GM12878 (cell line): ENCODE measurements around the gene FAM50A. TPM values are rescaled to one million over a fixed set of nuclear protein-coding genes. Genes with fewer than 3 reads are reported as not detected.

ENCODE experiments used
- ATAC-seq: fragments of 200-7000 bp; cut with Tn5 transposase; 3 replicates; pipeline ENCODE4 v1.9.1; 2020; ENCODE audit warnings: mild to moderate bottlenecking, moderate library complexity
- BruUV-seq: library from RNA; stranded (reverse); fragments of 400-500 nt; replicated peaks from 2 replicates; lab custom pipeline; 2021; lab: Mats Ljungman, UMichigan
- CTCF ChIA-PET: fragments of 300-600 bp; sonication (Branson Sonifier 250); formaldehyde crosslinking; extraction: SDS; loops from one replicate; lab custom pipeline; 2021; ENCODE audit warnings: inconsistent platforms; lab: Yijun Ruan, JAX
- POLR2A ChIA-PET: fragments of 350-600 bp; formaldehyde crosslinking; extraction: SDS; loops from one replicate; lab custom pipeline; 2021; ENCODE audit warnings: inconsistent platforms; lab: Charles Lee
- RAD21 ChIA-PET: fragments of 300-600 bp; sonication (Branson Sonifier 250); formaldehyde crosslinking; loops from one replicate; lab custom pipeline; 2023; ENCODE audit warnings: antibody characterized with exemption; ENCODE audit not compliant: unreplicated experiment; lab: Charles Lee
- SMC1A ChIA-PET: fragments of 300-600 bp; sonication (Branson Sonifier 250); formaldehyde crosslinking; loops from one replicate; lab custom pipeline; 2023; ENCODE audit not compliant: unreplicated experiment, uncharacterized antibody; lab: Charles Lee
- DNase-seq: peaks from one replicate; pipeline ENCODE4 v3.0.0-alpha.2; 2011; ENCODE audit warnings: low read depth, low spot score
- FAIRE-seq: peaks from 3 replicates; lab custom pipeline; 2011; peaks lifted over from hg19 to GRCh38; lab: Jason Lieb, UNC
- H2AFZ ChIP-seq: 2 replicates; pipeline ENCODE4 v1.6.0; 2011; ENCODE audit warnings: low read depth, low read length, control low read depth; ENCODE audit not compliant: control insufficient read depth
- H3K27ac ChIP-seq: 2 replicates; pipeline ENCODE4 v1.5.1; 2011; ENCODE audit warnings: control low read depth; ENCODE audit not compliant: control insufficient read depth, insufficient read depth
- H3K27me3 ChIP-seq, 2 experiments: replicated peaks in 1 of 2; 2 replicates each; pipeline versions ENCODE4 v1.6.0 to v1.6.1; 2011; ENCODE audit warnings: low read length in 1 of 2; ENCODE audit not compliant: control insufficient read depth in 2 of 2, insufficient read depth in 2 of 2
- H3K36me3 ChIP-seq, 2 experiments: 2 replicates each; pipeline ENCODE4 v1.5.1; 2011; ENCODE audit warnings: low read length in 1 of 2; ENCODE audit not compliant: control insufficient read depth in 2 of 2, insufficient read depth in 2 of 2
- H3K4me1 ChIP-seq: 2 replicates; pipeline ENCODE4 v1.6.1; 2011; ENCODE audit warnings: mild to moderate bottlenecking, low read length, moderate library complexity, mixed read lengths; ENCODE audit not compliant: control insufficient read depth, insufficient read depth
- H3K4me2 ChIP-seq: 2 replicates; pipeline ENCODE4 v1.6.0; 2011; ENCODE audit warnings: control low read depth; ENCODE audit not compliant: control insufficient read depth, insufficient read depth
- H3K4me3 ChIP-seq: fragments of 200-600 bp; sonication (generic); 2 replicates; pipeline ENCODE4 v1.5.1; 2016
- H3K79me2 ChIP-seq: 2 replicates; pipeline ENCODE4 v1.6.0; 2011; ENCODE audit warnings: low read length; ENCODE audit not compliant: control insufficient read depth, insufficient read depth
- H3K9ac ChIP-seq: 2 replicates; pipeline ENCODE4 v1.8.0; 2011; ENCODE audit warnings: low read length, control low read depth, mixed read lengths; ENCODE audit not compliant: control insufficient read depth, insufficient read depth
- H3K9me3 ChIP-seq: replicated peaks from 3 replicates; pipeline ENCODE4 v1.5.1; 2011; ENCODE audit warnings: mild to moderate bottlenecking, low read length; ENCODE audit not compliant: control insufficient read depth, insufficient read depth
- H4K20me1 ChIP-seq: 2 replicates; pipeline ENCODE4 v1.6.0; 2011; ENCODE audit not compliant: control insufficient read depth, insufficient read depth
- ATF2 ChIP-seq: IDR thresholded peaks from 2 replicates; pipeline ENCODE4 v1.6.1; 2012; ENCODE audit warnings: low read length, inconsistent platforms
- CHD4 ChIP-seq: fragments of 200-600 bp; sonication (generic); IDR thresholded peaks from 2 replicates; pipeline ENCODE4 v1.6.1; 2016; ENCODE audit warnings: mild to moderate bottlenecking
- ESRRA ChIP-seq: IDR thresholded peaks from 2 replicates; pipeline ENCODE4 v1.6.1; 2012; ENCODE audit warnings: mild to moderate bottlenecking, low read length, improper control_type of control experiment
- HCFC1 ChIP-seq: fragments of 150-350 bp; IDR thresholded peaks from 2 replicates; pipeline ENCODE4 v1.6.1; 2014; ENCODE audit warnings: low read length
- HDAC6 ChIP-seq: fragments of 200-600 bp; sonication (generic); IDR thresholded peaks from one replicate; pipeline ENCODE4 v1.8.0; 2017; ENCODE audit warnings: antibody characterized with exemption; ENCODE audit not compliant: unreplicated experiment
- IKZF2 ChIP-seq, 2 experiments: fragments of 450-650 bp; IDR thresholded peaks; 2 replicates each; pipeline ENCODE4 v1.6.1; 2017; ENCODE audit warnings: mild to moderate bottlenecking in 2 of 2, moderate library complexity in 2 of 2
- NFXL1 ChIP-seq: fragments of 450-650 bp; IDR thresholded peaks from 2 replicates; pipeline ENCODE4 v1.6.1; 2017; ENCODE audit warnings: antibody characterized with exemption, mild to moderate bottlenecking, borderline replicate concordance
- NRF1 ChIP-seq: conservative IDR thresholded peaks from 2 replicates; pipeline ENCODE4 v1.6.1; 2011; ENCODE audit warnings: mild to moderate bottlenecking, low read depth, low read length, improper control_type of control experiment
- SIN3A ChIP-seq: IDR thresholded peaks from 2 replicates; pipeline ENCODE4 v1.6.1; 2012; ENCODE audit warnings: low read depth, low read length, improper control_type of control experiment
- SP1 ChIP-seq: IDR thresholded peaks from one replicate; pipeline ENCODE4 v1.6.1; 2011; ENCODE audit warnings: low read depth, low read length
- ZNF274 ChIP-seq: IDR thresholded peaks from one replicate; pipeline ENCODE4 v1.8.0; 2011; ENCODE audit not compliant: insufficient read length, insufficient read depth
- ZNF384 ChIP-seq: IDR thresholded peaks from 2 replicates; pipeline ENCODE4 v1.6.1; 2012; ENCODE audit warnings: low read depth, mild to moderate bottlenecking, low read length, improper control_type of control experiment, borderline replicate concordance
- ZNF592 ChIP-seq: fragments of 450-650 bp; IDR thresholded peaks from 2 replicates; pipeline ENCODE4 v1.6.1; 2017; ENCODE audit warnings: mild to moderate bottlenecking, moderate library complexity
- WGBS: methylation state at CpG from one replicate; pipeline ENCODE4 v1.1.6; 2016; ENCODE audit warnings: low lambda C conversion rate; ENCODE audit not compliant: insufficient replicate concordance, insufficient coverage; ENCODE audit errors: missing lambda C conversion rate; 5-methylcytosine and 5-hydroxymethylcytosine counted together
- in situ Hi-C: fragments of 300-500 bp; cut with MboI; formaldehyde crosslinking; loops from 9 replicates; pipeline ENCODE4 v1.14.3; 2018; ENCODE audit warnings: mixed read lengths
- intact Hi-C: fragments of 100-400 bp; cut with micrococcal nuclease; formaldehyde crosslinking; loops from one replicate; pipeline ENCODE4 v1.14.2; 2022; ENCODE audit not compliant: unreplicated experiment
- polyA plus RNA-seq, 11 experiments: library from polyadenylated mRNA; depleted of rRNA in 4 of 11; unstranded in 6 of 11; stranded (reverse) in 5 of 11; fragments of >200 nt; fragmentation: Nextera tagmentation in 4 of 11; fragmentation: Illumina TruSeq in 1 of 11; extraction: Ambion mirVana in 4 of 11; extraction: Trizol in 1 of 11; gene quantifications; 1 replicate in 1 of 11; 2 replicates in 10 of 11; pipeline versions ENCODE4 v1.2.1 to v1.2.3, GENCODE V29; 2011 to 2016; ENCODE audit warnings: inconsistent platforms in 2 of 11, missing spikeins in 2 of 11, low read depth in 1 of 11
- total RNA-seq, 4 experiments: library from RNA; depleted of rRNA in 3 of 4; stranded (reverse); fragments of >200 nt in 3 of 4; fragmentation: Illumina TruSeq in 1 of 4; extraction: Trizol in 1 of 4; gene quantifications; 2 replicates each; pipeline versions ENCODE4 v1.2.1 to v1.2.3, GENCODE V29; 2013 to 2021

The FAM50A gene
- total and polyA plus RNA-seq, 10 of the 15 experiments (the other 5 are each of a cell fraction or from before 2014, with no cell fraction given): 4.2 to 46.7 (median 34.6) TPM

GRCh38 chrX:154466907-154467306, 23.0 kb downstream of the FAM50A start (continued):
- TF ChIP-seq ZNF592: no peak
- TF ChIP-seq ZNF384: no peak
- no peak for TF ChIP-seq SIN3A
- no peak for TF ChIP-seq ZNF274
- TF ChIP-seq HCFC1: no peak
- TF ChIP-seq HDAC6: no peak
- TF ChIP-seq NRF1: no peak
- TF ChIP-seq SP1: no peak
- no peak for TF ChIP-seq NFXL1

GRCh38 chrX:154467556-154467955, 23.6 kb downstream of the FAM50A start:
- ChIA-PET SMC1A (no interaction called here), RAD21 (no interaction called here), POLR2A (no interaction called here)
- DNase-seq (no peak), ATAC-seq (no peak), FAIRE-seq (no peak)
- Histone ChIP-seq H3K9me3 (no peaks in the 10 kb centered on the region; the same call in 2 of the 3 replicates), H3K9ac (no peak overlapping the region), H3K79me2 (no peaks in the 10 kb centered on the region), H3K27me3 (no peaks in the 10 kb centered on the region), H4K20me1 (no peaks in the 10 kb centered on the region), H3K4me1 (no peaks in the 10 kb centered on the region)
- 94% methylated on average over 19 of the region's 21 CpGs for whole genome bisulfite sequencing
- no TSS peak for BruUV-seq
- in situ Hi-C loops: no loop called here
- TF ChIP-seq ATF2 (no peak), IKZF2 (IDR thresholded peaks at IDR 0.05) (no peak), ESRRA (no peak), CHD4 (no peak)
- TF ChIP-seq, all 136 proteins: peak for 0
- no peak overlapping the region for H2AFZ ChIP-seq
- CTCF ChIA-PET: no interaction called here
- H3K36me3 ChIP-seq: peaks cover 0 to 2% of the 10 kb centered on the region in 2 experiments; a peak in 3 of 4 replicates
- intact Hi-C loops: no loop called here
- H3K4me3 ChIP-seq: no peak overlapping the region
- no peak overlapping the region for H3K27ac ChIP-seq
- H3K4me2 ChIP-seq: no peak overlapping the region
